ENCODE data around the gene TLK1.

- TF ChIP-seq CTCF (IDR thresholded peaks at IDR 0.05; ENCODE audit: extremely low read depth in 1 of 2, insufficient read depth in 1 of 2, low read depth in 1 of 2, low read length in 2 of 2) = no peak
- no peak for TF ChIP-seq EZH2 (IDR thresholded peaks at IDR 0.05; ENCODE audit: borderline replicate concordance, low read depth, low read length, severe bottlenecking)
Observed at GRCh38 chr2:171169839-171170238, 9.1 kb upstream of the TLK1 start.

All from endothelial cell of umbilical vein (primary cell).